ENCODE measurements around the gene KLRF1. TPM values are rescaled to one million over a fixed set of nuclear protein-coding genes. Genes with fewer than 3 reads are reported as not detected.
A peak's percentile ranks its signal among the peaks of the same experiment; 100 is the strongest.

Gene KLRF1, protein sequence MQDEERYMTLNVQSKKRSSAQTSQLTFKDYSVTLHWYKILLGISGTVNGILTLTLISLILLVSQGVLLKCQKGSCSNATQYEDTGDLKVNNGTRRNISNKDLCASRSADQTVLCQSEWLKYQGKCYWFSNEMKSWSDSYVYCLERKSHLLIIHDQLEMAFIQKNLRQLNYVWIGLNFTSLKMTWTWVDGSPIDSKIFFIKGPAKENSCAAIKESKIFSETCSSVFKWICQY
- not detected in 2 replicates for total RNA-seq

- DNase-seq (ENCODE audit: extremely low read depth, low read depth, low spot score) = no peak
Measured at GRCh38 chr12:9827209-9827888, at the start of gene KLRF1. Gene KLRF1, plus strand, starts transcription at chr12:9827481. Its CDS starts 64 bp downstream, at chr12:9827545.

GRCh38 chr12:9779209-9779608, 48.1 kb upstream of the KLRF1 start:
- DNase-seq (ENCODE audit: extremely low read depth, low read depth, low spot score) = no peak

DNA sequence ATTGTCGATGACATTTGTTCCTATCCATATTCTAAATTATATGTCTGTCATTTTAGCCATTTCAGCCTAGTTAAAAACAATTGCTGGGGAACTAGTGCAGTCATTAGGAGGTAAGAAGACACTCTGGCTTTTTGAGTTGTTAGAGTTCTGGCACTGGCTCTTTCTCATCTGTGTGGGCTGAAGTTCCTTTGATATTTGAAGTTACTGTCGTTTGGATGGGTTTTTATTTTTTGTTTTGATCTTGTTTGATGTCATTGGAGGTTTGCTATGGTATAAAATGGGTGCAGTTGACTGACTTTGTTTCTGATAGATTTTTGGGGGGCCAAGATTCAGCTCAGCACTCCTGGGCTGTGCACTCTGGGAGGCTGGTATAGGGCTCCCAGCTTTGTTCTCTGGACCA, 45.9 kb upstream of the KLRF1 start:
- DNase-seq (ENCODE audit: extremely low read depth, low read depth, low spot score) = no peak

- no peak for DNase-seq (ENCODE audit: extremely low read depth, low read depth, low spot score)
Measured at GRCh38 chr12:9782547-9783382, 44.5 kb upstream of the KLRF1 start.

DNA sequence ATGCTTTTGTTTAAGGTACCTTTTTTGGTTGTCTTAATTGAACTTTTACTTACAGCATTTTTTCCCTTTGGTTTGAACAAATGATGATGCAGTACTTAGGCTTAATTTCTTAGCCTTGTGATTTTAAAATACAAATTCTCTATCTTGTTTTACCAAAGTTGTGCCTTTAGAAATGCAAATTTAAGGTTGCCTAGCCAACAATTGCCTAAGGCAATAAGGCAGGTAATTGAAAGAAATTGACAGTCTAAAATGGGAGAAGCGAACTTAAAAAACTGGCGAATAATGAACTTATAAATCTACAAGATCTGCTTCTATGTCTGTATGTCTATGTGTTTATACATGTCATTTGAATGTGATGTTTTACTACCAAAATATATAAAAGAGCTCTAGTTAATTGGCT, 43.0 kb upstream of the KLRF1 start:
- no peak for DNase-seq (ENCODE audit: extremely low read depth, low read depth, low spot score)

DNA sequence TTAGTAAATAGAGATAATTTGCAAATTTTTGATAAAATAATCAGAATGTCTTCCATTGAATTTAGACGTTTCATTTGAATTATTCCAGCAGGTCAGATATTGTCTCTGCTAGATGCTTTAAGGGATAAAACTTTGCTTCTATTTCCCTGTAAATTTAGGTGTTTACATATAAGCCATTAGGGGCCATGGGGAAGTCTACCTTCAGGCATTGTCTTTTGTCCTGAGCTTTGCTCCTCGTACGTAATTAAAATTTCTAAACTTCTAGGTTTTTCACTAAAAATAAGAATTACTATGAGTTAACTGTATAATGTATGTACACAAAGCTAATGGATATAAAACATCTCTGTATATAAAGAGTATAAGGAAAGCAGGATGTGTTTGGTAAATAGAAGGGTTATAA, 42.5 kb upstream of the KLRF1 start:
- DNase-seq (ENCODE audit: extremely low read depth, low read depth, low spot score) = no peak

DNA sequence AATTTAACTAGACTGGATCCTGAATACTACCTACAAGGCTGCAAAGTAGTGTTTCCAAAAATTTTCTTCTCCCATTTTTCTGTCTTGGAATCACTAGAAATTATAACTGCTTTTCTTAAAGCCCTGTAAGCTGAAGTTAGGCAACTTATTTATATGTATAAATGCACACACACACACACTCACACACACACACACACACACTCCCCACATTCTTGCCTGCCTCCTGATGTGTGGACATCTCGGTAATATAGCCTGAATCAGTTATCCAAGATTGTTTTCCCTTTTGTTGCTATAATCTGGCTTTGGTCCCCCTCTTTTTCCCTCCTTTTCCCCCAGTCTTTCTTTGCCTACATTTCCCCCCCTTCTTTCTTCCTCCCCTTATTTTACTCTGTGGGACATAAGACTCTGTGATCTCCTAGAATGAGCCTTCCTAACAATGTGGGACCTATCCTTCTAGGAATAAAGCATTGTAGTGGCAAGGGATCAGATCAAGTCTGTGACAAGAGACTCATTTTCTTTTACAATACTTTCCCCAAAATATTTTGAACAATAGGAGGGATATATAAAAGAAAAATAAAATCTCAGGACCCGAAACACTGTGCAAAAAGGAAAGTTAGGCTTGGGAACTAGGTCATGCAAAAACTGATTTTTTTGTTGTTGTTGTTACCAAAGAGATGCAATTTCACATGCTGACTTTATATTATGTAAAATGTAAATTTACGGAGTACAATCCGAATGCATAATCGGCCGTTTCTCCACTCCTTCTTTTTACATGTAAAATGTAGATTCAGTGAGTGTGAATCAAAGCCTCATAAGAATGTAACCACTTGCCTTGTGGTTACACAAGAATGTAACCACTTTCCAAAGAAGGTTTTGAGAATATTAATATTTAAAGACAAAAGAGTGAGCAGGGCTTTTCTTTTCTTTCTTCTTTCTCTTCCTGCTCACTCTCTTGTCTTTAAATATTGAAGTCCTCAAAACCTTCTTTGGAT, 40.3 kb upstream of the KLRF1 start:
- no peak for DNase-seq (ENCODE audit: extremely low read depth, low read depth, low spot score)

- no peak for DNase-seq (ENCODE audit: extremely low read depth, low read depth, low spot score)
Measured at GRCh38 chr12:9792185-9792900, 34.9 kb upstream of the KLRF1 start.

DNA sequence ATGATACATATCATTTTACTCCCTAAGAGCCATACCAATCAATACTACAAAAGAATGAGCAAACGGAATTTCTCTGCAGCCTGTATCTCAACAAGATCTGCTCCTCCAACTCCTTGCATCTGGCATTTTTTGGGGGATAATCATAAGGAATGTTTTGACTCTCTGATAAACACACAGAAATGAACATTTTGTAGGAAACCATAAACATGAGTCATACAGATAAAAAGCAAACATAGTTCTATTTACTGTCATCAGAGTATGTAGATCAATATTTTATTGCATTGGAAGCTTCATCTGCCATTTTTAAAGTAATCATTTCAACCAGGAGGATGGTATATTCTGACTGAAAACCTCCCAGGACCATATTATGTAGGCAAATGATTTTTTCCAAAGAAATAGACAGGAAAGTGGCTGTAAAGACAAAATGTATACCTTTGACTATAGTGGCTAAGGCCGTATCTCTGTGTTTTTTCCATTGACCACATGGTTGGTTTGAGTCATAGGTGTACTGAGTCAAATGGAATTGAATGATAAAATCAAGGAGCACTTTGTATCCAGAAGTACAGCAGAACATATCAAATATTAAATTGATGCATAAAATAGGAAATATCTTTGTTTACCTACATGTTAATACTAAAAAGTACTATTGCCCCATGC, 34.2 kb upstream of the KLRF1 start:
- DNase-seq (ENCODE audit: extremely low read depth, low read depth, low spot score) = no peak

GRCh38 chr12:9793779-9794395, 33.4 kb upstream of the KLRF1 start:
- no peak for DNase-seq (ENCODE audit: extremely low read depth, low read depth, low spot score)

DNA sequence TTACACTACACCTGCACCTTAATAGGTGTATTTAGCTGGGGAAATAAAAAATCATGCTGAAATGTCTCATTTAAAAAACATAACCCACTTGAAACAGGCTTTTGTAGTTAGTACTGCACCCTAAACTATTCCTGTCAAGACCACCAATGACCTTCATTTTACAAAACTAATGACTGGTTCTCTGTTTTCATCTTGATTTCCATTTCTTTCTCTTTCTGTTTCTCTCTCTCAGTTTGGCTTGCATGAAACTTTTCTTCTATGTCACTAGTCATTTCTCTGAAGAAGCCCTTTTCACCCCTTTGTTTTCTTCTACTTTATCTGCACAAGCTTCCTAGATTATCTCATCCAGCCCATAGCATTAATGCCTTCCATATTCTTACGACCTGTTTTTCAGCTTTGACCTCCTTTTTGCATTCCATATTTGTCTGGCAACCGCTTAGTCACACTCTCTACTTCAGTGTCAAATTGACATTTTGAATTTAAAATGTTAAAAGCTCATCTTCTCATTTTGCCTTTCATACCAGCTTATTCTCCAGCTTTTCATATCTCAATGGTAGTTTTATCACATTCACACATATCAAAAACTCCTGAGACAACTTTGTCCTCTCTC, 32.7 kb upstream of the KLRF1 start:
- no peak for DNase-seq (ENCODE audit: extremely low read depth, low read depth, low spot score)

DNA sequence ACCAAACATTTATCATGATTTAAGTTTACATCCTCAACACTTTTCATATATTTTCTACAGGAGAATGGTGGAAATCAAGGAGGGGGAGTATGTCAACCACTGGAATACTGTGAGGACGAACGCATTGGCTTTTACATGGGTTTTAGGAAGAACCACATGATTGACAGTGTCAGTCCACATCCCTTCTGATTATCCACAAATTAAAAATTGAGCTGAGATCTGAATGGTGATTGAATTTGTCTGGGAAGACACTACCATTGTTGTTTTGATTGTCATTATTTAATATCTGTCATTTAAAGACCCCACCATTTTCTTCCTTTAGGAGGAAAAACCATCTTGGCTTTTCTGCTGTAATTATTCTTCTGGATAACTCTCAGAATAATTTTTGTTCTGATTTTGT, 31.3 kb upstream of the KLRF1 start:
- DNase-seq (ENCODE audit: extremely low read depth, low read depth, low spot score) = no peak

- no peak for DNase-seq (ENCODE audit: extremely low read depth, low read depth, low spot score)
Measured at GRCh38 chr12:9796346-9796745, 30.9 kb upstream of the KLRF1 start.

GRCh38 chr12:9796971-9797370, 30.3 kb upstream of the KLRF1 start:
- DNase-seq (ENCODE audit: extremely low read depth, low read depth, low spot score) = no peak

GRCh38 chr12:9797722-9798619, 29.3 kb upstream of the KLRF1 start:
- peak; percentile 78 for DNase-seq (ENCODE audit: extremely low read depth, low read depth, low spot score)

GRCh38 chr12:9799961-9800360, 27.3 kb upstream of the KLRF1 start:
- no peak for DNase-seq (ENCODE audit: extremely low read depth, low read depth, low spot score)

GRCh38 chr12:9805883-9806282, 21.4 kb upstream of the KLRF1 start:
- DNase-seq (ENCODE audit: extremely low read depth, low read depth, low spot score) = no peak

- DNase-seq (ENCODE audit: extremely low read depth, low read depth, low spot score) = no peak
Measured at GRCh38 chr12:9806714-9807113, 20.6 kb upstream of the KLRF1 start.

All from glomerular endothelial cell (primary cell).